GM12873 (cell line): ENCODE data around the gene PKP3.
A peak's percentile ranks its signal among the peaks of the same experiment; 100 is the strongest.

Experiments used
- TF ChIP-seq, protein P1 (sequence below): IDR thresholded peaks from 2 replicates; pipeline ENCODE4 v1.5.1; 2012; ENCODE audit warnings: low read depth, mild to moderate bottlenecking, moderate library complexity, low read length, control low read depth; ENCODE audit not compliant: insufficient read depth; ENCODE audit errors: missing control alignments

PKP3 gene

DNA sequence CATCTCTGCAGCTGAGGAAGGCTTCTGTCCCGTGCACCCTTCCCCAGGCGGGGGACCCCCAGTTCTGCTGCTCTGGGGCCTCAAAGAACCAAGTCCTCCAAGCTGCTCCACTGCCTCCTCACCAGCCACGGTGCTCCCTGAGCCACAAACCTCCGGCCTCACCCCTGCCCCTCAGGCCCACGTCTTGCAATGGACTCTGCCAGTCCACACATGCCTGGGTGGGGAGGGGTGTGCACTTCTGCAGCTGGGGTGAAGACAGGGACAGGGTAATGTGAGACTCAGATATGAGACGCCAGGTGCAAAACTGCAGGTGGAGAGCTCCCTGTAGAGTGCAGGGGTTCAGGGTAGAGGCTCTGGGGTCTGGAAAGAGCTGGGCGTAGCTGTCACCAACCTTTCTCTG, 52.9 kb downstream of the PKP3 start:
- TF ChIP-seq, protein P1, sequence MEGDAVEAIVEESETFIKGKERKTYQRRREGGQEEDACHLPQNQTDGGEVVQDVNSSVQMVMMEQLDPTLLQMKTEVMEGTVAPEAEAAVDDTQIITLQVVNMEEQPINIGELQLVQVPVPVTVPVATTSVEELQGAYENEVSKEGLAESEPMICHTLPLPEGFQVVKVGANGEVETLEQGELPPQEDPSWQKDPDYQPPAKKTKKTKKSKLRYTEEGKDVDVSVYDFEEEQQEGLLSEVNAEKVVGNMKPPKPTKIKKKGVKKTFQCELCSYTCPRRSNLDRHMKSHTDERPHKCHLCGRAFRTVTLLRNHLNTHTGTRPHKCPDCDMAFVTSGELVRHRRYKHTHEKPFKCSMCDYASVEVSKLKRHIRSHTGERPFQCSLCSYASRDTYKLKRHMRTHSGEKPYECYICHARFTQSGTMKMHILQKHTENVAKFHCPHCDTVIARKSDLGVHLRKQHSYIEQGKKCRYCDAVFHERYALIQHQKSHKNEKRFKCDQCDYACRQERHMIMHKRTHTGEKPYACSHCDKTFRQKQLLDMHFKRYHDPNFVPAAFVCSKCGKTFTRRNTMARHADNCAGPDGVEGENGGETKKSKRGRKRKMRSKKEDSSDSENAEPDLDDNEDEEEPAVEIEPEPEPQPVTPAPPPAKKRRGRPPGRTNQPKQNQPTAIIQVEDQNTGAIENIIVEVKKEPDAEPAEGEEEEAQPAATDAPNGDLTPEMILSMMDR, result no peak

DNA sequence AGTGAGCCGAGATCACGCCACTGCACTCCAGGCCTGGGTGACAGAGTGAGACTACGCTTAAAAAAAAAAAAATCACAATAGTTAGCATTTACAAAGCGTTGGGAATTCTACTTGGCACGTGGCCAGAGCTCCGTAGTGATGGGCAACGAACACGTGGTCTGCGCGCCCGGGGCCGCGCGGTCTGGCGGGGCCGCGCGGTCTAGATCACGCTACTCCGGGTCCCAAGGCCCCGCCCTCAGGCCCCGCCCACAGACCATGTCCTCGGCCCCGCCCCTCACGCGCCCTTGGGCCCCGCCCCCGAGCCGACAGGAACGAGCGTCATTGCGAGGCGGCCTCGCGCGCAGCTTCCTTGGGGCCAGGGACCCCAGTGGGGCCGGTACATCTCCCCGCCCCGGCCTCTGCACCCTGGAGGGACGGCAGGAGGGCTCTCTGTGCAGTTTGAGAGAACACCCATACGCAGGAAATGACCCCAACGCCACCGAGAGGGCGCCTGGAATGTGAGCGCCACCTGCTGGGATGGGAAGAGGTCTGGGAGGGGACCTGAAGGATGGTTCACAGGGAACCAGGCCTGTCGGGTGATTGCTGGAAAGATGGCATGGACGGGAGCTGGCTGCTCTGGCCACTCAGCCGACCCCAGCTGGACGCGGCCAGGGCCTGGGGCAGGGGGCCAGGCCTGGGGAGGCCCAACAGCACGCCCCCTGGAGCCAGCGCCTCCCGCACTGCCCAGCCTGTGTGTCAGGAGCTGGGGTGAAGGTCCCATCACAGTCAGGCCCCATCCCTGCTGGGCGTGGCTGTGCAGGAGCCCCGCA, 54.1 kb downstream of the PKP3 start:
- TF ChIP-seq, protein P1, result peak; percentile 83

DNA sequence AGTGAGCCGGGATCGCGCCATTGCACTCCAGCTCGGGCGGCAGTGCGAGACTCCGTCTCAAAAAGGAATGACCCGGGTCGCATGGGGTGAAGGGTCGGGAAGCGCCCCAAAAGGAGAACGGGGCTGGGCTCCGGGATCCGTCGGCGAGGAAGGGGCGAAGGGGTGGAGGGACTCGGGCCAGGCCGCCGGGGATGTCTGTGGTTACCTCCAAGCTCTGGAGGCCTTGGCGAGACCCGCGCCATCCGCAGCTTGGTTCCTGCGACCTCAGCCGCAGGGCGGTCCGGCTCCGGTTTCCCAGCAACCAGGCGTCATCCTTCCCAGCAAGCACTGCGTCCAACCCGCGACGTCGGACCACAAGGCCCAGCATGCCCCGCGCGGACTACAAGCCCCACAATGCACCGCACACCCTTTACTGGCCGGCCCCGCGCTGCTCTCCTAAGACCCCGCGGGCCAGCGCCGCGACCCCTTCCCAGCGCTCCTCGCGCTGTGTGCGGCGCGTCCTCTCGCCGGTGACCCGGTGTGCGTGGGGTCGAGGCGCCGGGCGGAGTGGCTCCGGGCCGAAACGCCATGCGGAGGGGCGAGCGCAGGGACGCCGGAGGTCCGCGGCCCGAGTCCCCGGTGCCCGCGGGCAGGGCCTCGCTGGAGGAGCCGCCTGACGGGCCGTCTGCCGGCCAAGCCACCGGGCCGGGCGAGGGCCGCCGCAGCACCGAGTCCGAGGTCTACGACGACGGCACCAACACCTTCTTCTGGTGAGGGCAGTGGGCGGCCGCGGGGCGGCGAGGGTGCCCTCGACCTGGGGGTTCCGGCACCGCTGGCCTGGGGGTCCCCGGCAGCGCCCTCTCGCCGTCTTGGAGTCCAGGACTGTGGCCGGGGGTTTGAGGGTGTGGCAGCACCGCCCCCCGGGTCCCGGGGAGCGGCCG, 56.1 kb downstream of the PKP3 start, which contains the start of gene PTDSS2:
TSS of gene PTDSS2 (plus strand) at position 391 of the 920 bp plus-strand sequence. CDS start at position 568, 177 bp downstream.
- TF ChIP-seq, protein P1, result no peak

DNA sequence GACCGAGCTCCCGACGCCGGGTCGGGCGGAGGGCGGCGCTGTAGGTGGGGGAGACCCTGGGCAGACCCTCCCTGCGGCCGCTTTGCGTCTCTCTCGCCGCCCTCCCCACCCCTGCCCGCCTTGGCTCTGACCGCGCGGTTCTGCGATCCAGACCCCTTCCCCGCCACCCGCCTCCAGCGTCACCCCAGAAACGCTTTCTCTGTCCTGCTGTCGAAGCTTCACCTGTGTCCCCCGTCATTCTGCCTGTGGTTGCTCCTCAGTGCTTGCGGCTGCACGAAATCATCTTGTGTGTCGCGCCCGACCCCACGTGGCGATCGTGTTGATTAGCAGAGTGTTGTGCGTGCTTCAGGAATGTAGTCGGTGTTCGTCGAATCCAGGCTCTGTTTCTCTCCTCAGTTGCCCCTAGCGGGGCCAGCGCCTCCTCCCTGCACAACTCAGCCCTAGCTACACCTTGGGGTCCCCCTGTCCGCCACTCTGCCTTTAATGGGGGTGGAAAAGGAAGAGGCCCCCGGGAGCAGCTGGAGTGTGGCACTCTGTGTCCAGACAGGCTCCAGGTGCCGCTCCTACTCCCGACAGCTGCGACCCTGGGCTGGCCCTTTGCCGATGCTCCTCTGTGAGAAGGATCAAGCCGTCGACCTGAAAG, 56.9 kb downstream of the PKP3 start:
- TF ChIP-seq, protein P1, result peak; percentile 33

DNA sequence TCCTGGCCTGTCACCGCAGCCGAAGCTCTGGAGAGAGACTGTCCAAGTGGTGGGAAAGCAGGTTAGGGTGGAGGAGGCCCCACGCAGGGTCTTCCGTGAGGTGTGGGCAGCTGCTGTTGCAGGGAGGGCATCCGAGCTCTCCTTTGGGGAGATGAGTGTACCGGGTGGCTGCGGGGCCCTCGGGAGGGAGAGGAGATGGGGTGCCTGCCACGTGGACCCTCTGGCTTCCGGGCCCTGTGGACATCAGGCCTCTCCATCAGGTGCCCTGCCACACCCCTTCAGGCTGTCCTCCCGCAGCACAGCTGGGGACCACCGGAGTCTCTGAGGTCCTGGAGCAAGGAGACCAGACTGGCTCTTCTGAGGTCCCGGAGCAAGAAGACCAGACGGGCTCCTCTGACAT, 57.7 kb downstream of the PKP3 start:
- TF ChIP-seq, protein P1, result no peak

DNA sequence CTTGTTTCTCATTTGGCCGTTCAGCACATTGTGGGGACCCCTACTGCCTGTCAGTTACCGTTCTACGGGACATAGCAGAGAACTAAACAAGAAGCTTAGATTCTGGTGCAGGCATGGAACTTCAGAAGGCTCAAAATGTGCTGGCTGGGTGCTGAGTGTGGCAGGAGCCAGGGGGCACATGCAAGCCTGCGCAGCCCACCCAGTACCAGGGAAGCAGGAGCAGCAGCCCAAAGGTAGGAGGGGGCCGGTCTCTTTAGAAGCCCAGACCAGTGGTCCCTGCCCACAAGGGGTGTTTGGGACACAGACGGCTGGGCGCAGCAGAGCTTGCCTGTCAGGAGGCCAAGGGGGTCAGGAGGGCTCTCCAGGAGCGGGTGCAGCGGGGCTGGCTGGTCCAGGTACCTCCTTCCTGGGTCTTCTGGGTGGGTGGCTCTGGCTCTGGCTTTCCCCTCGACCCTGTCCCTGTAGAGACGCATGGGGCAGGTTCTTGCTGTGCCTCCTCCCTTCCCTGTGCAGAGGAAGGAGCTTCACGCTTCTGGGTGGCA, 58.3 kb downstream of the PKP3 start:
- TF ChIP-seq, protein P1, result no peak
